A549 treated with GW870086 at 1 μM for 4 hours (cell line): ENCODE data around the gene NUDT21. TPM values are rescaled to one million over a fixed set of nuclear protein-coding genes. Genes with fewer than 3 reads are reported as not detected.

Experiments used
- total RNA-seq: library from RNA; stranded (reverse); fragments of 200-300 nt; extraction: Qiagen RNA extraction; gene quantifications from 5 replicates; pipeline ENCODE4 v1.2.3, GENCODE V29; 2022; ENCODE audit warnings: low read depth

The NUDT21 gene
- 105 to 126 TPM (median 122 TPM) in 5 replicates for total RNA-seq

DNA sequence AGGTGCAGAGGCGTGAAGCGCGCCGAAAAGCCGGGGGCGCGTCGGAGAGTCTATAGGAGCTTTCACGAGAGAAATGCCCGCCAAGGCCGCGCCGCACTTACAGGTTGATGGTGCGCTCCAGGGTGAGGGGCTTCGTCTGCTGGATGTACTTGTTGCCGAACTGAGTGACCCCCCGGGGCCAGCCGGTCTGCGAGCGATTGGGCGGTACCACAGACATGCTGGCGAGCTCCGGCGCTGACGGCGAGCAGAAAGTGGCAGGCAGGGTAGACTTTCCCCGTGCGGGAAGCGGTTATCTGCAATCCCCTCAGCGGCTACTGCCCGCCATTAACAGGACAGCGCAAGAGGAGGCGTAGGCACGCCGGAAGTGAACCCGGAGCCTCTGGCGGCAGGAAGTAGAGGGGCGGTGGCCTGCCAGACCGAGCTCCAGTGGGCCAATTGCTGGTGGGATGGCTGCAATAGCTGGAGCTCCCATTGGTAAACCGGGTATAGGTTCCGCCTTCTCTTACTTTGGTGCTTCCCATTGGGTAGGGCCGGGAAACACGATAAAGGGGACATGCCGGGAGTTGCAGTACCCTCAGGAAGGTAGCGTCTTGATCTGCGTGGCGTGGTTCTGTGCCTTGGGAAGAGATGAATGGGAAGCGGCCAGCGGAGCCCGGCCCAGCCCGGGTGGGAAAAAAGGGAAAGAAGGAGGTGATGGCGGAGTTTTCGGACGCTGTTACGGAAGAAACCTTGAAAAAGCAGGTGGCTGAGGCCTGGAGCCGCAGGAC, at the start of gene NUDT21, which contains the start of gene OGFOD1:
Gene NUDT21 (minus strand): TSS at position 347 of the 767 bp plus-strand sequence. CDS start 130 bp downstream, at position 217.
Gene OGFOD1 (plus strand): TSS at position 569 of the 767 bp plus-strand sequence. CDS start 59 bp downstream, at position 628.

DNA sequence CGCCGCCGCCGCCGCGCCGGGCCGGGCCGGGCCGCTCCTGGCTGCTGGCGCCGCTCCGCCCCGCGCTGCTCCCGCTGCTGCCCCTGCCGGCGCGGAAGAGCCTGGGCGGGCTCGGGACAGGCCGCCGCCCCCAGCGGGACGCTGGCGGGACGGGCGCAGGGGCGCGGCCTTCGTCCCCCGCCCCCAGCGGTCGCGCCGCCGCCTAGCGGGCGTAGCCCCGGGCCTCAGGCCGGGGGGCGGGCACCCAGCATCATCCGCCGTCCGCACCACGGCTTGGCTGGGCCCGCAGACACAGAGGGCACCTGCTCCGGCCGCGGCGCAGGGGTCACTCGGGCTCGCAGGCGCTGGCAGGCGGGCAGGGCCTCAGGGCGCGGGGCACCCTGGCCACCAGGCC, 25.7 kb downstream of the NUDT21 start, which contains the start of gene AMFR:
Gene AMFR (minus strand): TSS at position 107 of the 394 bp plus-strand sequence. CDS start 218 bp downstream, outside the sequence.

Other genes starting within 250 kb of the NUDT21 start
- gene AMFR, start 25.8 kb downstream of the NUDT21 start, total RNA-seq: 58.6 to 71.7 TPM (median 66.7 TPM) in 5 replicates
- gene OGFOD1, start 222 bp upstream of the NUDT21 start, total RNA-seq: 65.9 to 95.4 TPM (median 79.4 TPM) in 5 replicates
- 16.7 to 22.5 TPM (median 18.9 TPM) in 5 replicates for gene BBS2, start 68.7 kb upstream of the NUDT21 start, total RNA-seq
- gene MT4, start 113.7 kb upstream of the NUDT21 start, total RNA-seq: not detected in 5 replicates
- gene MT3, start 138.2 kb upstream of the NUDT21 start, total RNA-seq: 0.31 TPM in 1 of 5 replicates, not detected in the others
- gene MT2A, start 157.3 kb upstream of the NUDT21 start, total RNA-seq: 1,633 to 2,275 TPM (median 1,837 TPM) in 5 replicates
- 0.69 TPM in 1 of 5 replicates, not detected in the others for gene MT1E, start 174.4 kb upstream of the NUDT21 start, total RNA-seq
- gene MT1M, start 181.3 kb upstream of the NUDT21 start, total RNA-seq: not detected in 5 replicates
- gene MT1A, start 187.3 kb upstream of the NUDT21 start, total RNA-seq: 18.1 to 25.3 TPM (median 21.5 TPM) in 5 replicates
- 0.52 TPM in 2 of 5 replicates, not detected in the others for gene MT1B, start 200.6 kb upstream of the NUDT21 start, total RNA-seq
- 15.9 to 26.2 TPM (median 18.6 TPM) in 5 replicates for gene MT1F, start 206.6 kb upstream of the NUDT21 start, total RNA-seq
- not detected in 5 replicates for gene MT1G, start 216.7 kb upstream of the NUDT21 start, total RNA-seq
- not detected in 5 replicates for gene MT1H, start 218.5 kb upstream of the NUDT21 start, total RNA-seq
- gene MT1X, start 231.1 kb upstream of the NUDT21 start, total RNA-seq: 449 to 807 TPM (median 553 TPM) in 5 replicates